Measurements from ENCODE around the gene ECM1. TPM values are rescaled to one million over a fixed set of nuclear protein-coding genes. Genes with fewer than 3 reads are reported as not detected.

Gene ECM1
- total and polyA plus RNA-seq, 2 donors (not counting 1 experiment from before 2014, with no cell fraction given) = 1.9 to 2.3 TPM

- intact Hi-C loops (cut with micrococcal nuclease) = loop anchor here (1.0 to 5.0 kb wide), 6 partner anchors 50 to 446 kb away; partner anchors contain the start of genes ARNT, CTSS, GOLPH3L and MINDY1
- peaks cover 36% of the 10 kb centered on the region for H3K79me2 ChIP-seq (ENCODE audit: control insufficient read depth, insufficient read depth, low read length)
Measured at GRCh38 chr1:150561254-150561973, 53.5 kb downstream of the ECM1 start.

More at GRCh38 chr1:150561254-150561973, 53.5 kb downstream of the ECM1 start:
- H3K4me3 Mint-ChIP-seq = peak overlapping the region; percentile 99
- peaks cover 54% of the 10 kb centered on the region for H3K4me1 Mint-ChIP-seq
- POLR2A ChIA-PET = interaction anchor here (0.6 to 10.3 kb wide), 14 partner anchors 10 to 174 kb away, joined by 3 to 371 read pairs (median 6); partner anchors contain the start of genes ENSA, MCL1 and TARS2
- peak overlapping the region; percentile 98 for H3K27ac Mint-ChIP-seq
- peaks cover 3% of the 10 kb centered on the region for H4K20me1 ChIP-seq (ENCODE audit: control insufficient read depth, insufficient read depth, low read length, poor library complexity, severe bottlenecking)
- peak overlapping the region; percentile 96 to 99 for H3K27ac ChIP-seq (ENCODE audit: low read length in 2 of 2)
- peak overlapping the region; percentile 63 to 89 (median 80) for H3K4me3 ChIP-seq (ENCODE audit: control extremely low read depth in 1 of 5, extremely low read depth in 1 of 5, insufficient read depth in 1 of 5, low read depth in 2 of 5, low read length in 4 of 5)
- peak overlapping the region; percentile 95 for H2AFZ ChIP-seq (ENCODE audit: insufficient read depth, low read depth, low read length, poor library complexity, severe bottlenecking)
- H3K4me1 ChIP-seq (ENCODE audit: control insufficient read depth in 2 of 2, insufficient read depth in 2 of 2, low read length in 2 of 2) = peaks cover 49 to 62% of the 10 kb centered on the region in 2 donors
- no peaks in the 10 kb centered on the region for H3K27me3 Mint-ChIP-seq
- WGBS (ENCODE audit: insufficient coverage) = under 1% methylated on average over 25 of the region's 32 CpGs
- H3K4me2 ChIP-seq (replicated peaks; ENCODE audit: low read depth, low read length, poor library complexity, severe bottlenecking) = peak overlapping the region; percentile 90
- TF ChIP-seq CTCF (IDR thresholded peaks at IDR 0.05) (peak; percentile 54), EZH2 (IDR thresholded peaks at IDR 0.05; ENCODE audit: borderline replicate concordance, insufficient read depth, low read depth, low read length, poor library complexity, severe bottlenecking) (no peak)
- ATAC-seq (ENCODE audit: low read depth) (peak; percentile 7), DNase-seq (peak; percentile 82)
- H3K9ac ChIP-seq (ENCODE audit: low read length) = peak overlapping the region; percentile 93
- no peaks in the 10 kb centered on the region for H3K9me3 ChIP-seq (ENCODE audit: control extremely low read depth in 1 of 3, control insufficient read depth in 2 of 3, insufficient read depth in 1 of 3, low read length in 2 of 3)
- CTCF ChIA-PET = interaction anchor here (0.6 to 14.8 kb wide), 40 partner anchors 11 to 361 kb away, joined by 3 to 661 read pairs (median 5); partner anchors contain the start of genes ENSA, FALEC, GOLPH3L and MCL1
- H3K27me3 ChIP-seq (replicated peaks in 1 of 4; ENCODE audit: control extremely low read depth in 1 of 4, control insufficient read depth in 3 of 4, insufficient read depth in 4 of 4, low read length in 3 of 4) = no peaks in the 10 kb centered on the region
- H3K36me3 ChIP-seq (replicated peaks in 1 of 2; ENCODE audit: control extremely low read depth in 1 of 2, control insufficient read depth in 1 of 2, extremely low read depth in 1 of 2, insufficient read depth in 2 of 2, low read length in 1 of 2) = no peaks in the 10 kb centered on the region
- H3K9me3 Mint-ChIP-seq (ENCODE audit: insufficient read depth) = no peaks in the 10 kb centered on the region
